Neuronal stem cell (in vitro differentiated cells): ENCODE results near the gene TOMM40L.
A peak's percentile ranks its signal among the peaks of the same experiment; 100 is the strongest.

ENCODE experiments used
- DNase-seq: peaks from one replicate; pipeline ENCODE4 v3.0.0-alpha.2; 2013; ENCODE audit warnings: low spot score
- H2AFZ ChIP-seq: one replicate; pipeline ENCODE4 v1.6.1; 2013; ENCODE audit warnings: mild to moderate bottlenecking, low read length, inconsistent platforms
- H2AK5ac ChIP-seq: 2 replicates; pipeline ENCODE4 v1.6.1; 2013; ENCODE audit warnings: low read depth, mild to moderate bottlenecking, inconsistent platforms, low read length, moderate library complexity, mixed read lengths
- H2BK120ac ChIP-seq: 2 replicates; pipeline ENCODE4 v1.6.1; 2013; ENCODE audit warnings: low read depth, mild to moderate bottlenecking, inconsistent platforms, low read length, moderate library complexity, mixed read lengths
- H2BK12ac ChIP-seq: one replicate; pipeline ENCODE4 v1.6.1; 2013; ENCODE audit warnings: low read length, inconsistent platforms
- H2BK15ac ChIP-seq: 2 replicates; pipeline ENCODE4 v1.6.1; 2013; ENCODE audit warnings: mild to moderate bottlenecking, low read length, inconsistent platforms, mixed read lengths
- H2BK5ac ChIP-seq: one replicate; pipeline ENCODE4 v1.6.1; 2013; ENCODE audit warnings: inconsistent platforms, mild to moderate bottlenecking, low read length, moderate library complexity
- H3K14ac ChIP-seq: one replicate; pipeline ENCODE4 v1.6.1; 2013; ENCODE audit warnings: low read length, inconsistent platforms
- H3K18ac ChIP-seq: 2 replicates; pipeline ENCODE4 v1.6.1; 2013; ENCODE audit warnings: low read length, inconsistent platforms
- H3K23ac ChIP-seq: 2 replicates; pipeline ENCODE4 v1.6.1; 2013; ENCODE audit warnings: low read depth, mild to moderate bottlenecking, mixed read lengths, low read length, inconsistent platforms; ENCODE audit not compliant: poor library complexity
- H3K27ac ChIP-seq: replicated peaks from 3 replicates; pipeline ENCODE4 v1.5.1; 2013; ENCODE audit warnings: low read length, inconsistent platforms
- H3K27me3 ChIP-seq, 3 experiments: 2 replicates each; pipeline ENCODE4 v1.6.1; 2013; ENCODE audit warnings: low read length in 3 of 3, mild to moderate bottlenecking in 2 of 3, inconsistent platforms in 1 of 3, low read depth in 1 of 3, mixed read lengths in 1 of 3, moderate library complexity in 1 of 3; ENCODE audit not compliant: control insufficient read depth in 3 of 3, insufficient read depth in 3 of 3
- H3K36me3 ChIP-seq, 2 donors: replicated peaks in 1 of 2; 2 replicates each; pipeline ENCODE4 v1.6.1; 2013; ENCODE audit warnings: low read length in 2 of 2; ENCODE audit not compliant: control insufficient read depth in 2 of 2, insufficient read depth in 2 of 2
- H3K4ac ChIP-seq: 2 replicates; pipeline ENCODE4 v1.6.1; 2013; ENCODE audit warnings: inconsistent platforms, mild to moderate bottlenecking, low read length, moderate library complexity
- H3K4me1 ChIP-seq, 2 donors: 1 replicate in 1 of 2; 2 replicates in 1 of 2; pipeline ENCODE4 v1.6.1; 2013; ENCODE audit warnings: low read length in 2 of 2, low read depth in 1 of 2; ENCODE audit not compliant: control insufficient read depth in 2 of 2, insufficient read depth in 1 of 2
- H3K4me2 ChIP-seq: one replicate; pipeline ENCODE4 v1.6.1; 2013; ENCODE audit warnings: mild to moderate bottlenecking, low read length, inconsistent platforms; ENCODE audit not compliant: insufficient read depth, poor library complexity, severe bottlenecking
- H3K4me3 ChIP-seq, 2 donors: 2 replicates each; pipeline ENCODE4 v1.5.1; 2013; ENCODE audit warnings: low read length in 2 of 2, mild to moderate bottlenecking in 2 of 2, inconsistent platforms in 1 of 2, moderate library complexity in 1 of 2
- H3K79me1 ChIP-seq: one replicate; pipeline ENCODE4 v1.6.1; 2013; ENCODE audit warnings: low read depth, mild to moderate bottlenecking, inconsistent platforms, low read length, moderate library complexity
- H3K9ac ChIP-seq: one replicate; pipeline ENCODE4 v1.6.1; 2013; ENCODE audit warnings: mild to moderate bottlenecking, low read depth, low read length, inconsistent platforms; ENCODE audit not compliant: poor library complexity
- H3K9me3 ChIP-seq, 2 donors: replicated peaks in 1 of 2; 2 replicates each; pipeline versions ENCODE3 to v1.6.1; 2013; ENCODE audit warnings: low read length in 2 of 2, mild to moderate bottlenecking in 2 of 2, inconsistent platforms in 1 of 2, low read depth in 1 of 2, mixed read lengths in 1 of 2, moderate library complexity in 1 of 2; ENCODE audit not compliant: control insufficient read depth in 2 of 2, insufficient read depth in 1 of 2
- H4K8ac ChIP-seq: one replicate; pipeline ENCODE4 v1.6.1; 2013; ENCODE audit warnings: low read depth, mild to moderate bottlenecking, inconsistent platforms, low read length, moderate library complexity
- H4K91ac ChIP-seq: one replicate; pipeline ENCODE4 v1.6.1; 2013; ENCODE audit warnings: low read length, low read depth, mild to moderate bottlenecking, inconsistent platforms; ENCODE audit not compliant: poor library complexity
- WGBS, 2 donors: extraction: QIAGEN DNeasy Blood & Tissue Kit; methylation state at CpG; one replicate each; pipeline ENCODE4 v1.1.7; 2013; ENCODE audit warnings: missing lambda C conversion rate in 2 of 2, mixed read lengths in 1 of 2; ENCODE audit not compliant: insufficient read length in 2 of 2, insufficient replicate concordance in 1 of 2; ENCODE audit errors: extremely low coverage in 2 of 2; 5-methylcytosine and 5-hydroxymethylcytosine counted together

Gene TOMM40L

GRCh38 chr1:161193561-161194235 is 32.2 kb upstream of the TOMM40L start:
- Histone ChIP-seq H4K91ac (peak overlapping the region; percentile 32), H2BK15ac (peak overlapping the region; percentile 2), H2BK120ac (no peak overlapping the region), H2BK12ac (no peak overlapping the region), H3K4me3 (no peak overlapping the region), H3K9me3 (no peaks in the 10 kb centered on the region), H3K23ac (no peak overlapping the region), H4K8ac (no peak overlapping the region), H3K18ac (peak overlapping the region; percentile 21), H3K4me2 (no peak overlapping the region), H3K4ac (no peak overlapping the region), H3K14ac (no peak overlapping the region), H2AK5ac (no peak overlapping the region), H2AFZ (peak overlapping the region; percentile 88), H3K4me1 (peaks cover 13 to 20% of the 10 kb centered on the region in 2 donors), H3K79me1 (no peaks in the 10 kb centered on the region), H3K9ac (no peak overlapping the region), H3K36me3 (peaks cover 0 to 3% of the 10 kb centered on the region in 2 donors), H2BK5ac (no peak overlapping the region), H3K27me3 (no peaks in the 10 kb centered on the region), H3K27ac (no peak overlapping the region)
- no CpG with 5 or more reads among the region's 21 CpGs for WGBS, 2 donors
- DNase-seq, result no peak

- Histone ChIP-seq H3K27ac (no peak overlapping the region), H3K18ac (no peak overlapping the region), H3K4me1 (peaks cover 16 to 33% of the 10 kb centered on the region in 2 donors), H3K4ac (no peak overlapping the region), H2BK5ac (no peak overlapping the region), H3K36me3 (peaks cover 0 to 3% of the 10 kb centered on the region in 2 donors), H3K79me1 (no peaks in the 10 kb centered on the region), H2AFZ (no peak overlapping the region), H3K14ac (no peak overlapping the region), H2BK15ac (no peak overlapping the region), H2AK5ac (no peak overlapping the region), H3K23ac (no peak overlapping the region), H4K91ac (no peak overlapping the region), H2BK12ac (no peak overlapping the region), H4K8ac (no peak overlapping the region), H2BK120ac (no peak overlapping the region), H3K4me2 (no peak overlapping the region), H3K9me3 (no peaks in the 10 kb centered on the region), H3K27me3 (no peaks in the 10 kb centered on the region), H3K9ac (no peak overlapping the region), H3K4me3 (no peak overlapping the region)
- no CpG with 5 or more reads among the region's 4 CpGs for WGBS, 2 donors
- no peak for DNase-seq
Measured at GRCh38 chr1:161195171-161195570, 30.7 kb upstream of the TOMM40L start.

DNA sequence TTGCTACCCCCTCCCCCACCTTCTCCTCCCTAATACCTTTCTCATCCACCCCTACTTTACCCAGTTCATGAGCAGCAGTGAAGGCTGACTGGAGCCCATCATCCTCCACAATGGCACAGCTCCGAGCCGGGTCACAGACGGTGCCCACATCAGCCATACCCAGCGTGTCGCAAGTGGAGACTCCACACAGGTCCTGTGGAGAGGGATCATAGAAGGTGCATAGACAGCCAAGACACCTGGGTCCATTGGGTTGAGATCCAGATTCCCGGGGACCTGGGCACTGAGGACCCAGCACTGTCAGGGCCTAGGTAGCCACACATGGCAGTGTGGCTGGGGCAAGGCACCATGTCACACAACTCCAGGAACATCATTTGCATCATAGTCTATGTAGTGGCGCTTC is 29.7 kb upstream of the TOMM40L start:
- H2AFZ ChIP-seq, result no peak overlapping the region
- no peak for DNase-seq
- no peak overlapping the region for H2BK120ac ChIP-seq
- no peak overlapping the region for H3K4me3 ChIP-seq
- H3K4me1 ChIP-seq, result peaks cover 25 to 43% of the 10 kb centered on the region in 2 donors
- no peak overlapping the region for H3K4me2 ChIP-seq
- H3K4ac ChIP-seq, result no peak overlapping the region
- peak overlapping the region; percentile 66 for H3K18ac ChIP-seq
- peak overlapping the region; percentile 40 for H2BK15ac ChIP-seq
- H3K27me3 ChIP-seq, result no peaks in the 10 kb centered on the region
- H2BK5ac ChIP-seq, result peak overlapping the region; percentile 27
- WGBS, 2 donors, result no CpG with 5 or more reads among the region's 7 CpGs
- H3K9me3 ChIP-seq, result no peaks in the 10 kb centered on the region
- no peaks in the 10 kb centered on the region for H3K79me1 ChIP-seq
- H4K8ac ChIP-seq, result no peak overlapping the region
- H3K9ac ChIP-seq, result no peak overlapping the region
- no peak overlapping the region for H2BK12ac ChIP-seq
- no peak overlapping the region for H3K27ac ChIP-seq
- peaks cover 0 to 3% of the 10 kb centered on the region in 2 donors for H3K36me3 ChIP-seq
- H3K23ac ChIP-seq, result no peak overlapping the region
- H2AK5ac ChIP-seq, result no peak overlapping the region
- H4K91ac ChIP-seq, result no peak overlapping the region
- no peak overlapping the region for H3K14ac ChIP-seq

- H4K91ac ChIP-seq, result peak overlapping the region; percentile 60
- peak overlapping the region; percentile 94 for H3K18ac ChIP-seq
- H3K4ac ChIP-seq, result peak overlapping the region; percentile 8
- peak overlapping the region; percentile 27 for H2BK5ac ChIP-seq
- H4K8ac ChIP-seq, result no peak overlapping the region
- peak overlapping the region; percentile 32 for H3K4me2 ChIP-seq
- H3K79me1 ChIP-seq, result no peaks in the 10 kb centered on the region
- no CpG with 5 or more reads among the region's 27 CpGs for WGBS, 2 donors
- H3K4me1 ChIP-seq, result peaks cover 30 to 50% of the 10 kb centered on the region in 2 donors
- H3K23ac ChIP-seq, result peak overlapping the region; percentile 25
- H2BK120ac ChIP-seq, result no peak overlapping the region
- no peak overlapping the region for H3K14ac ChIP-seq
- no peaks in the 10 kb centered on the region for H3K36me3 ChIP-seq
- peak overlapping the region; percentile 60 for H3K9ac ChIP-seq
- H3K4me3 ChIP-seq, result no peak overlapping the region
- no peak overlapping the region for H2AK5ac ChIP-seq
- H2BK12ac ChIP-seq, result no peak overlapping the region
- no peaks in the 10 kb centered on the region for H3K27me3 ChIP-seq
- no peak for DNase-seq
- peak overlapping the region; percentile 90 for H2AFZ ChIP-seq
- no peaks in the 10 kb centered on the region for H3K9me3 ChIP-seq
- H3K27ac ChIP-seq, result peak overlapping the region; percentile 53
- H2BK15ac ChIP-seq, result peak overlapping the region; percentile 42
Measured at GRCh38 chr1:161196521-161197451, 29.1 kb upstream of the TOMM40L start.
